HAP-1 (cell line): Measurements from ENCODE around the gene ARFIP1.

Experiments
- DNase-seq, 2 experiments: peaks; one replicate each; pipeline ENCODE4 v3.0.0-alpha.2; 2016 to 2020; ENCODE audit warnings: low spot score in 2 of 2
- H3K27me3 ChIP-seq: fragments of 250-450 bp; sonication (Bioruptor Pico); 2 replicates; pipeline ENCODE4 v1.5.1; 2020; ENCODE audit warnings: low read depth, mild to moderate bottlenecking, moderate library complexity
- H3K36me3 ChIP-seq: fragments of 250-450 bp; sonication (Bioruptor Pico); replicated peaks from 2 replicates; pipeline ENCODE4 v1.5.1; 2020; ENCODE audit warnings: mild to moderate bottlenecking
- H3K4me1 ChIP-seq: fragments of 250-450 bp; sonication (Bioruptor Pico); 2 replicates; pipeline ENCODE4 v1.5.1; 2020; ENCODE audit warnings: mild to moderate bottlenecking
- H3K4me3 ChIP-seq: fragments of 250-450 bp; sonication (Bioruptor Pico); 2 replicates; pipeline ENCODE4 v1.5.1; 2020; ENCODE audit warnings: mild to moderate bottlenecking, moderate library complexity
- H3K9me3 ChIP-seq: fragments of 250-450 bp; sonication (Bioruptor Pico); 2 replicates; pipeline ENCODE4 v1.5.1; 2020; ENCODE audit warnings: mild to moderate bottlenecking, moderate library complexity
- in situ Hi-C: fragments of 300-500 bp; cut with MboI; formaldehyde crosslinking; loops from 3 replicates; pipeline ENCODE4 v1.14.3; 2020; ENCODE audit warnings: low sequenced_read_pairs, inconsistent platforms, mixed read lengths

The ARFIP1 gene

GRCh38 chr4:152901205-152901604, 121.5 kb downstream of the ARFIP1 start:
- in situ Hi-C loops, result no loop called here
- Histone ChIP-seq H3K36me3 (no peaks in the 10 kb centered on the region), H3K27me3 (no peaks in the 10 kb centered on the region), H3K4me3 (no peak overlapping the region), H3K9me3 (no peaks in the 10 kb centered on the region), H3K4me1 (no peaks in the 10 kb centered on the region)
- DNase-seq, result no peak

- no peaks in the 10 kb centered on the region for H3K9me3 ChIP-seq
- in situ Hi-C loops, result no loop called here
- DNase-seq, result no peak
These were observed 123.9 kb downstream of the ARFIP1 start for GRCh38 chr4:152903658-152904057.

GRCh38 chr4:152909901-152910300, 130.1 kb downstream of the ARFIP1 start:
- no peak for DNase-seq
- Histone ChIP-seq H3K9me3 (no peaks in the 10 kb centered on the region), H3K27me3 (no peaks in the 10 kb centered on the region), H3K4me3 (no peak overlapping the region), H3K36me3 (no peaks in the 10 kb centered on the region), H3K4me1 (no peaks in the 10 kb centered on the region)
- in situ Hi-C loops, result no loop called here

More at GRCh38 chr4:152903658-152904057, 123.9 kb downstream of the ARFIP1 start:
- Histone ChIP-seq H3K36me3 (no peaks in the 10 kb centered on the region), H3K4me1 (no peaks in the 10 kb centered on the region), H3K27me3 (no peaks in the 10 kb centered on the region), H3K4me3 (no peak overlapping the region)

- Histone ChIP-seq H3K4me1 (no peaks in the 10 kb centered on the region), H3K36me3 (no peaks in the 10 kb centered on the region), H3K27me3 (no peaks in the 10 kb centered on the region), H3K9me3 (no peaks in the 10 kb centered on the region), H3K4me3 (no peak overlapping the region)
- in situ Hi-C loops, result no loop called here
- DNase-seq, result no peak
These were observed 130.8 kb downstream of the ARFIP1 start for GRCh38 chr4:152910521-152910920.

- in situ Hi-C loops, result no loop called here
These were observed 138.0 kb downstream of the ARFIP1 start for GRCh38 chr4:152917543-152918395.

GRCh38 chr4:152919826-152920225, 140.1 kb downstream of the ARFIP1 start:
- no peak overlapping the region for H3K4me3 ChIP-seq
- in situ Hi-C loops, result no loop called here

More at GRCh38 chr4:152917543-152918395, 138.0 kb downstream of the ARFIP1 start:
- peaks cover 11% of the 10 kb centered on the region; the same call in 1 of the 2 replicates for H3K9me3 ChIP-seq
- H3K27me3 ChIP-seq, result no peaks in the 10 kb centered on the region
- H3K4me3 ChIP-seq, result no peak overlapping the region
- DNase-seq, result no peak
- H3K36me3 ChIP-seq, result no peaks in the 10 kb centered on the region
- no peaks in the 10 kb centered on the region for H3K4me1 ChIP-seq

GRCh38 chr4:152920768-152921167, 141.0 kb downstream of the ARFIP1 start:
- no peaks in the 10 kb centered on the region for H3K36me3 ChIP-seq

More at GRCh38 chr4:152919826-152920225, 140.1 kb downstream of the ARFIP1 start:
- Histone ChIP-seq H3K36me3 (no peaks in the 10 kb centered on the region), H3K4me1 (no peaks in the 10 kb centered on the region), H3K9me3 (peaks cover 11% of the 10 kb centered on the region; the same call in 1 of the 2 replicates), H3K27me3 (no peaks in the 10 kb centered on the region)
- DNase-seq, result no peak

GRCh38 chr4:152921284-152921683, 141.5 kb downstream of the ARFIP1 start:
- in situ Hi-C loops, result no loop called here
- Histone ChIP-seq H3K36me3 (no peaks in the 10 kb centered on the region), H3K4me1 (no peaks in the 10 kb centered on the region), H3K9me3 (peaks cover 11% of the 10 kb centered on the region; the same call in 1 of the 2 replicates), H3K4me3 (no peak overlapping the region), H3K27me3 (no peaks in the 10 kb centered on the region)
- no peak for DNase-seq

More at GRCh38 chr4:152920768-152921167, 141.0 kb downstream of the ARFIP1 start:
- peak in 1 of 2 experiments; percentile 43 for DNase-seq
- Histone ChIP-seq H3K9me3 (peaks cover 11% of the 10 kb centered on the region; the same call in 1 of the 2 replicates), H3K4me1 (no peaks in the 10 kb centered on the region), H3K27me3 (no peaks in the 10 kb centered on the region), H3K4me3 (no peak overlapping the region)
- in situ Hi-C loops, result no loop called here

GRCh38 chr4:152925851-152926250, 146.1 kb downstream of the ARFIP1 start:
- no peak overlapping the region for H3K4me3 ChIP-seq
- in situ Hi-C loops, result no loop called here
- no peak for DNase-seq
- H3K36me3 ChIP-seq, result no peaks in the 10 kb centered on the region
- no peaks in the 10 kb centered on the region for H3K27me3 ChIP-seq
- 0 out of 2 replicates have a peak, but pooled peaks cover 2% of the 10 kb centered on the region for H3K9me3 ChIP-seq
- H3K4me1 ChIP-seq, result peaks cover 10% of the 10 kb centered on the region

- Histone ChIP-seq H3K27me3 (no peaks in the 10 kb centered on the region), H3K36me3 (no peaks in the 10 kb centered on the region), H3K4me1 (peaks cover 10% of the 10 kb centered on the region), H3K4me3 (no peak overlapping the region), H3K9me3 (no peaks in the 10 kb centered on the region)
- DNase-seq, result no peak
- in situ Hi-C loops, result no loop called here
These were observed 147.2 kb downstream of the ARFIP1 start for GRCh38 chr4:152926959-152927358.

- Histone ChIP-seq H3K9me3 (no peaks in the 10 kb centered on the region), H3K4me3 (no peak overlapping the region), H3K36me3 (no peaks in the 10 kb centered on the region), H3K4me1 (peaks cover 10% of the 10 kb centered on the region), H3K27me3 (no peaks in the 10 kb centered on the region)
- in situ Hi-C loops, result no loop called here
- DNase-seq, result no peak
These were observed 148.0 kb downstream of the ARFIP1 start for GRCh38 chr4:152927737-152928136.

- H3K4me3 ChIP-seq, result no peak overlapping the region
- H3K4me1 ChIP-seq, result peaks cover 10% of the 10 kb centered on the region
- no peaks in the 10 kb centered on the region for H3K36me3 ChIP-seq
- no peak for DNase-seq
- no peaks in the 10 kb centered on the region for H3K9me3 ChIP-seq
- in situ Hi-C loops, result no loop called here
- no peaks in the 10 kb centered on the region for H3K27me3 ChIP-seq
These were observed 148.5 kb downstream of the ARFIP1 start for GRCh38 chr4:152928286-152928685.

GRCh38 chr4:152929888-152930287, 150.1 kb downstream of the ARFIP1 start:
- H3K4me3 ChIP-seq, result no peak overlapping the region
- no peaks in the 10 kb centered on the region for H3K27me3 ChIP-seq
- DNase-seq, result no peak
- no peaks in the 10 kb centered on the region for H3K9me3 ChIP-seq
- in situ Hi-C loops, result no loop called here
- H3K4me1 ChIP-seq, result peaks cover 10% of the 10 kb centered on the region
- H3K36me3 ChIP-seq, result no peaks in the 10 kb centered on the region

GRCh38 chr4:152935143-152935542, 155.4 kb downstream of the ARFIP1 start:
- in situ Hi-C loops, result no loop called here
- H3K4me3 ChIP-seq, result no peak overlapping the region
- DNase-seq, result peak in 1 of 2 experiments; percentile 34
- peaks cover 4% of the 10 kb centered on the region for H3K4me1 ChIP-seq
- H3K9me3 ChIP-seq, result no peaks in the 10 kb centered on the region
- peaks cover 30% of the 10 kb centered on the region for H3K27me3 ChIP-seq
- H3K36me3 ChIP-seq, result no peaks in the 10 kb centered on the region
